HEK293 (cell line): ENCODE results near the gene PTGDR.

Experiments
- CTCF ChIA-PET: fragments of 350-600 bp; formaldehyde crosslinking; extraction: SDS; loops from one replicate; lab custom pipeline; 2021; ENCODE audit warnings: antibody characterized with exemption; lab: Yijun Ruan, JAX
- POLR2A ChIA-PET: fragments of 300-600 bp; formaldehyde crosslinking; extraction: SDS; loops from one replicate; lab custom pipeline; 2020; ENCODE audit warnings: antibody characterized with exemption, inconsistent platforms; lab: Yijun Ruan, JAX
- H3K27ac ChIP-seq: fragments of 200-500 bp; sonication (Bioruptor generic); 2 replicates; pipeline ENCODE4 v1.5.1; 2014; ENCODE audit warnings: low read depth, low read length, control low read depth, inconsistent platforms; ENCODE audit errors: extremely low read depth
- H3K36me3 ChIP-seq, 2 experiments: fragments of 200-500 bp in 1 of 2; sonication (Bioruptor generic) in 1 of 2; 1 replicate in 1 of 2; 2 replicates in 1 of 2; pipeline ENCODE4 v1.5.1; 2014 to 2017; ENCODE audit warnings: inconsistent platforms in 2 of 2, low read length in 2 of 2; ENCODE audit not compliant: control insufficient read depth in 2 of 2, insufficient read depth in 1 of 2
- H3K4me1 ChIP-seq: fragments of 200-500 bp; sonication (Bioruptor generic); 2 replicates; pipeline ENCODE4 v1.5.1; 2014; ENCODE audit warnings: mild to moderate bottlenecking, low read length, inconsistent platforms; ENCODE audit not compliant: control insufficient read depth, insufficient read depth
- H3K4me3 ChIP-seq: 2 replicates; pipeline ENCODE4 v1.5.1; 2011; ENCODE audit warnings: low read depth, mild to moderate bottlenecking, control low read depth, low read length, moderate library complexity
- H3K9me3 ChIP-seq: fragments of 200-500 bp; sonication (Bioruptor generic); 2 replicates; pipeline ENCODE4 v1.5.1; 2014; ENCODE audit warnings: low read depth, low read length, inconsistent platforms; ENCODE audit not compliant: control insufficient read depth, insufficient read depth
- GFI1B ChIP-seq: fragments of 450-650 bp; formaldehyde crosslinking; IDR thresholded peaks from 2 replicates; pipeline ENCODE4 v1.5.1; 2016; ENCODE audit warnings: missing biosample characterization, missing genetic modification characterization
- KLF8 ChIP-seq: fragments of 450-650 bp; formaldehyde crosslinking; IDR thresholded peaks from 2 replicates; pipeline ENCODE4 v1.5.1; 2016; ENCODE audit warnings: missing biosample characterization, missing genetic modification characterization
- SETDB1 ChIP-seq: IDR thresholded peaks from one replicate; pipeline ENCODE4 v1.6.1; 2017; ENCODE audit warnings: mild to moderate bottlenecking, low read length, moderate library complexity, mixed read lengths; ENCODE audit not compliant: insufficient read length
- ZNF169 ChIP-seq: fragments of 450-650 bp; formaldehyde crosslinking; IDR thresholded peaks from 2 replicates; pipeline ENCODE4 v1.5.1; 2016; ENCODE audit warnings: missing biosample characterization, missing genetic modification characterization
- ZNF174 ChIP-seq: fragments of 450-650 bp; formaldehyde crosslinking; IDR thresholded peaks from 2 replicates; pipeline ENCODE4 v1.5.0; 2017; ENCODE audit warnings: missing biosample characterization, mild to moderate bottlenecking, missing genetic modification characterization
- ZNF175 ChIP-seq: fragments of 450-650 bp; formaldehyde crosslinking; IDR thresholded peaks from 2 replicates; pipeline ENCODE4 v1.5.1; 2016; ENCODE audit warnings: missing biosample characterization, missing genetic modification characterization
- ZNF19 ChIP-seq: fragments of 450-650 bp; formaldehyde crosslinking; IDR thresholded peaks from 2 replicates; pipeline ENCODE4; 2016; ENCODE audit warnings: missing biosample characterization, missing genetic modification characterization, low read depth
- ZNF214 ChIP-seq: fragments of 450-650 bp; formaldehyde crosslinking; IDR thresholded peaks from 2 replicates; pipeline ENCODE4 v1.5.1; 2017; ENCODE audit warnings: missing biosample characterization, mild to moderate bottlenecking, missing genetic modification characterization, borderline replicate concordance
- ZNF324 ChIP-seq: fragments of 450-650 bp; formaldehyde crosslinking; IDR thresholded peaks from 2 replicates; pipeline ENCODE4 v1.5.1; 2016; ENCODE audit warnings: missing biosample characterization, missing genetic modification characterization
- ZNF350 ChIP-seq: fragments of 450-650 bp; formaldehyde crosslinking; IDR thresholded peaks from 2 replicates; pipeline ENCODE4 v1.5.0; 2017; ENCODE audit warnings: missing biosample characterization, mild to moderate bottlenecking, missing genetic modification characterization
- ZNF394 ChIP-seq: fragments of 450-650 bp; formaldehyde crosslinking; IDR thresholded peaks from 2 replicates; pipeline ENCODE4 v1.5.1; 2016; ENCODE audit warnings: missing biosample characterization, missing genetic modification characterization, mild to moderate bottlenecking, moderate library complexity, borderline replicate concordance
- ZNF433 ChIP-seq: fragments of 450-650 bp; formaldehyde crosslinking; IDR thresholded peaks from 2 replicates; pipeline ENCODE4 v1.5.1; 2016; ENCODE audit warnings: missing biosample characterization, missing genetic modification characterization, low read depth
- ZNF529 ChIP-seq: fragments of 450-650 bp; formaldehyde crosslinking; IDR thresholded peaks from 2 replicates; pipeline ENCODE4 v1.5.1; 2017; ENCODE audit warnings: missing genetic modification characterization, missing biosample characterization; ENCODE audit not compliant: insufficient replicate concordance
- ZNF660 ChIP-seq: fragments of 450-650 bp; IDR thresholded peaks from 2 replicates; pipeline ENCODE4 v1.5.1; 2018; ENCODE audit warnings: missing biosample characterization, mild to moderate bottlenecking, missing genetic modification characterization
- ZNF664 ChIP-seq: fragments of 450-650 bp; formaldehyde crosslinking; IDR thresholded peaks from 2 replicates; pipeline ENCODE4 v1.5.1; 2016; ENCODE audit warnings: missing biosample characterization, missing genetic modification characterization
- ZNF701 ChIP-seq: fragments of 450-650 bp; formaldehyde crosslinking; IDR thresholded peaks from 2 replicates; pipeline ENCODE4 v1.5.1; 2016; ENCODE audit warnings: missing biosample characterization, missing genetic modification characterization
- ZNF777 ChIP-seq: fragments of 450-650 bp; formaldehyde crosslinking; IDR thresholded peaks from 2 replicates; pipeline ENCODE4 v1.5.1; 2017; ENCODE audit warnings: missing biosample characterization, missing genetic modification characterization, borderline replicate concordance
- ZNF843 ChIP-seq: fragments of 450-650 bp; formaldehyde crosslinking; IDR thresholded peaks from 2 replicates; pipeline ENCODE4 v1.5.1; 2016; ENCODE audit warnings: missing biosample characterization, missing genetic modification characterization
- TF ChIP-seq, protein P1 (sequence below): fragments of 450-650 bp; formaldehyde crosslinking; IDR thresholded peaks from 2 replicates; pipeline ENCODE4 v1.5.0; 2017; ENCODE audit warnings: missing biosample characterization, missing genetic modification characterization, borderline replicate concordance
- TF ChIP-seq, protein P2 (sequence below): fragments of 450-650 bp; formaldehyde crosslinking; IDR thresholded peaks from 2 replicates; pipeline ENCODE4 v1.5.1; 2016; ENCODE audit warnings: missing biosample characterization, missing genetic modification characterization
- TF ChIP-seq, protein P3 (sequence below): fragments of 450-650 bp; formaldehyde crosslinking; IDR thresholded peaks from 2 replicates; pipeline ENCODE4 v1.5.1; 2016; ENCODE audit warnings: missing biosample characterization, missing genetic modification characterization
- TF ChIP-seq, protein P4 (sequence below): fragments of 450-650 bp; formaldehyde crosslinking; IDR thresholded peaks from 2 replicates; pipeline ENCODE4 v1.5.1; 2017; ENCODE audit warnings: missing biosample characterization, missing genetic modification characterization

Gene PTGDR

DNA sequence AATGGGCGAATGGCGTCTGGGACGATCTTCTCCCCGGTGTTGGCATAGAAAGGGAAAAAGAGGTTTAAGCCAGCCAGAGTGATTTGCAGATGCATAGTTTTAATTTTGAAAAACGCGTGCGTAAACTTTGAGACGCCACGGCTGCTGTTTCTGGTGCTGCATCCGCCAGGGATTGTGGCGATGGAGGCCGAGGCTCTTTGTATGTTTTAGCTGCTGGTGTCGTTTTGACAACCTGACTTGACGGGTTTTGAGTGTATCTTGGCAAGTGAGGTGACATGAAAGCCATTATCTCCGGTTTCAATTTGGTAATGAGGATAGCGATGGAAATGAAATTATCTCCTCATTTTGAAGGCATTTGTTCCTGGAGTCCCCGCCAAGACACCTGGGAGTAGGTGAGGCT is 1.6 kb downstream of the PTGDR start:
- CTCF ChIA-PET: interaction anchor here (0.8 kb wide), 1 partner anchor 1041 kb away, joined by 4 read pairs; no protein-coding TSS in a partner anchor
- TF ChIP-seq, protein P1, sequence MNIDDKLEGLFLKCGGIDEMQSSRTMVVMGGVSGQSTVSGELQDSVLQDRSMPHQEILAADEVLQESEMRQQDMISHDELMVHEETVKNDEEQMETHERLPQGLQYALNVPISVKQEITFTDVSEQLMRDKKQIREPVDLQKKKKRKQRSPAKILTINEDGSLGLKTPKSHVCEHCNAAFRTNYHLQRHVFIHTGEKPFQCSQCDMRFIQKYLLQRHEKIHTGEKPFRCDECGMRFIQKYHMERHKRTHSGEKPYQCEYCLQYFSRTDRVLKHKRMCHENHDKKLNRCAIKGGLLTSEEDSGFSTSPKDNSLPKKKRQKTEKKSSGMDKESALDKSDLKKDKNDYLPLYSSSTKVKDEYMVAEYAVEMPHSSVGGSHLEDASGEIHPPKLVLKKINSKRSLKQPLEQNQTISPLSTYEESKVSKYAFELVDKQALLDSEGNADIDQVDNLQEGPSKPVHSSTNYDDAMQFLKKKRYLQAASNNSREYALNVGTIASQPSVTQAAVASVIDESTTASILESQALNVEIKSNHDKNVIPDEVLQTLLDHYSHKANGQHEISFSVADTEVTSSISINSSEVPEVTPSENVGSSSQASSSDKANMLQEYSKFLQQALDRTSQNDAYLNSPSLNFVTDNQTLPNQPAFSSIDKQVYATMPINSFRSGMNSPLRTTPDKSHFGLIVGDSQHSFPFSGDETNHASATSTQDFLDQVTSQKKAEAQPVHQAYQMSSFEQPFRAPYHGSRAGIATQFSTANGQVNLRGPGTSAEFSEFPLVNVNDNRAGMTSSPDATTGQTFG (tag by site-specific recombination): no peak
- TF ChIP-seq KLF8 (no peak), ZNF843 (no peak), ZNF214 (tag by site-specific recombination) (no peak), ZNF433 (tag by site-specific recombination) (no peak), ZNF777 (tag by site-specific recombination) (no peak), ZNF19 (tag by site-specific recombination) (no peak), ZNF169 (no peak), ZNF394 (tag by site-specific recombination) (no peak), ZNF660 (no peak), ZNF175 (no peak), ZNF701 (tag by site-specific recombination) (no peak), ZNF324 (no peak), GFI1B (tag by site-specific recombination) (no peak), ZNF529 (tag by site-specific recombination) (no peak), SETDB1 (no peak), ZNF350 (tag by site-specific recombination) (no peak), ZNF174 (no peak)
- TF ChIP-seq, protein P2, sequence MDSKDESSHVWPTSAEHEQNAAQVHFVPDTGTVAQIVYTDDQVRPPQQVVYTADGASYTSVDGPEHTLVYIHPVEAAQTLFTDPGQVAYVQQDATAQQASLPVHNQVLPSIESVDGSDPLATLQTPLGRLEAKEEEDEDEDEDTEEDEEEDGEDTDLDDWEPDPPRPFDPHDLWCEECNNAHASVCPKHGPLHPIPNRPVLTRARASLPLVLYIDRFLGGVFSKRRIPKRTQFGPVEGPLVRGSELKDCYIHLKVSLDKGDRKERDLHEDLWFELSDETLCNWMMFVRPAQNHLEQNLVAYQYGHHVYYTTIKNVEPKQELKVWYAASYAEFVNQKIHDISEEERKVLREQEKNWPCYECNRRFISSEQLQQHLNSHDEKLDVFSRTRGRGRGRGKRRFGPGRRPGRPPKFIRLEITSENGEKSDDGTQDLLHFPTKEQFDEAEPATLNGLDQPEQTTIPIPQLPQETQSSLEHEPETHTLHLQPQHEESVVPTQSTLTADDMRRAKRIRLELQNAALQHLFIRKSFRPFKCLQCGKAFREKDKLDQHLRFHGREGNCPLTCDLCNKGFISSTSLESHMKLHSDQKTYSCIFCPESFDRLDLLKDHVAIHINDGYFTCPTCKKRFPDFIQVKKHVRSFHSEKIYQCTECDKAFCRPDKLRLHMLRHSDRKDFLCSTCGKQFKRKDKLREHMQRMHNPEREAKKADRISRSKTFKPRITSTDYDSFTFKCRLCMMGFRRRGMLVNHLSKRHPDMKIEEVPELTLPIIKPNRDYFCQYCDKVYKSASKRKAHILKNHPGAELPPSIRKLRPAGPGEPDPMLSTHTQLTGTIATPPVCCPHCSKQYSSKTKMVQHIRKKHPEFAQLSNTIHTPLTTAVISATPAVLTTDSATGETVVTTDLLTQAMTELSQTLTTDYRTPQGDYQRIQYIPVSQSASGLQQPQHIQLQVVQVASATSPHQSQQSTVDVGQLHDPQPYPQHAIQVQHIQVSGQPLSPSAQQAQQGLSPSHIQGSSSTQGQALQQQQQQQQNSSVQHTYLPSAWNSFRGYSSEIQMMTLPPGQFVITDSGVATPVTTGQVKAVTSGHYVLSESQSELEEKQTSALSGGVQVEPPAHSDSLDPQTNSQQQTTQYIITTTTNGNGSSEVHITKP (tag by site-specific recombination): no peak
- TF ChIP-seq, protein P3, sequence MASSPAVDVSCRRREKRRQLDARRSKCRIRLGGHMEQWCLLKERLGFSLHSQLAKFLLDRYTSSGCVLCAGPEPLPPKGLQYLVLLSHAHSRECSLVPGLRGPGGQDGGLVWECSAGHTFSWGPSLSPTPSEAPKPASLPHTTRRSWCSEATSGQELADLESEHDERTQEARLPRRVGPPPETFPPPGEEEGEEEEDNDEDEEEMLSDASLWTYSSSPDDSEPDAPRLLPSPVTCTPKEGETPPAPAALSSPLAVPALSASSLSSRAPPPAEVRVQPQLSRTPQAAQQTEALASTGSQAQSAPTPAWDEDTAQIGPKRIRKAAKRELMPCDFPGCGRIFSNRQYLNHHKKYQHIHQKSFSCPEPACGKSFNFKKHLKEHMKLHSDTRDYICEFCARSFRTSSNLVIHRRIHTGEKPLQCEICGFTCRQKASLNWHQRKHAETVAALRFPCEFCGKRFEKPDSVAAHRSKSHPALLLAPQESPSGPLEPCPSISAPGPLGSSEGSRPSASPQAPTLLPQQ (tag by site-specific recombination): no peak
- TF ChIP-seq, all 188 proteins: peak for 0
- no peak overlapping the region for H3K4me3 ChIP-seq
- POLR2A ChIA-PET: no interaction called here
- H3K9me3 ChIP-seq: no peaks in the 10 kb centered on the region
- no peaks in the 10 kb centered on the region for H3K36me3 ChIP-seq
- no peak overlapping the region for H3K27ac ChIP-seq
- no peaks in the 10 kb centered on the region for H3K4me1 ChIP-seq

DNA sequence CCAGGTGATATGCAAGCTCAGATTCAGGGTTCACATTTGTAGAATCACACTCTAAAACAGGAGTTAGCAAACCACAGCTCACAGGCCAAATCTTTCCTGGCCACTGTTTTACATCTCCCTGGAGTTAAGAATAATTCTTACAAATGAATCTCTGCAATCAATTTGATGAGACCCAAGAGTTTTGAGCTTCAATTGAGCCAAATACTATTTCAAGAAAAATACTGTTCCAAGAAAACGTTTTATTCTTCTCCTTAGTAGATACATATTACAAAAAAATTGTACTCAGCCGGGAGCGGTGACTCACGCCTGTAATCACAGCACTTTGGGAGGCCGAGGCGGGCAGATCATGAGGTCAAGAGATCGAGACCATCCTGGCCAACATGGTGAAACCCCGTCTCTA is 2.5 kb downstream of the PTGDR start:
- H3K36me3 ChIP-seq: no peaks in the 10 kb centered on the region
- CTCF ChIA-PET: interaction anchor here (0.6 to 0.9 kb wide), 4 partner anchors 30 to 1042 kb away, joined by 3 to 4 read pairs (median 3); no protein-coding TSS in a partner anchor
- H3K4me3 ChIP-seq: no peak overlapping the region
- no peak overlapping the region for H3K27ac ChIP-seq
- H3K9me3 ChIP-seq: no peaks in the 10 kb centered on the region
- H3K4me1 ChIP-seq: no peaks in the 10 kb centered on the region
- TF ChIP-seq, protein P4, sequence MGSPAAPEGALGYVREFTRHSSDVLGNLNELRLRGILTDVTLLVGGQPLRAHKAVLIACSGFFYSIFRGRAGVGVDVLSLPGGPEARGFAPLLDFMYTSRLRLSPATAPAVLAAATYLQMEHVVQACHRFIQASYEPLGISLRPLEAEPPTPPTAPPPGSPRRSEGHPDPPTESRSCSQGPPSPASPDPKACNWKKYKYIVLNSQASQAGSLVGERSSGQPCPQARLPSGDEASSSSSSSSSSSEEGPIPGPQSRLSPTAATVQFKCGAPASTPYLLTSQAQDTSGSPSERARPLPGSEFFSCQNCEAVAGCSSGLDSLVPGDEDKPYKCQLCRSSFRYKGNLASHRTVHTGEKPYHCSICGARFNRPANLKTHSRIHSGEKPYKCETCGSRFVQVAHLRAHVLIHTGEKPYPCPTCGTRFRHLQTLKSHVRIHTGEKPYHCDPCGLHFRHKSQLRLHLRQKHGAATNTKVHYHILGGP (tag by site-specific recombination): no peak
- no peak for TF ChIP-seq ZNF664 (tag by site-specific recombination)
- no peak for TF ChIP-seq KLF8
- POLR2A ChIA-PET: no interaction called here
